Gastroesophageal sphincter (tissue), 3 donors: Measurements from ENCODE around the gene RAB17.

Experiments used
- CTCF ChIP-seq, 4 experiments: fragments of 200-600 bp in 2 of 4; fragments of 450-650 bp in 2 of 4; sonication (generic) in 1 of 4; IDR thresholded peaks; one replicate each; pipeline ENCODE4 v1.5.1; 2017 to 2019; ENCODE audit warnings: antibody characterized with exemption in 4 of 4, mild to moderate bottlenecking in 2 of 4, moderate library complexity in 2 of 4
- POLR2A ChIP-seq, 2 donors: fragments of 450-650 bp; IDR thresholded peaks; one replicate each; pipeline ENCODE4 v1.6.1; 2017; ENCODE audit warnings: antibody characterized with exemption in 2 of 2, mild to moderate bottlenecking in 2 of 2, moderate library complexity in 1 of 2

GRCh38 chr2:237571551-237571950, 19.0 kb downstream of the RAB17 start:
- TF ChIP-seq CTCF (IDR thresholded peaks at IDR 0.05) (no peak), POLR2A (IDR thresholded peaks at IDR 0.05) (no peak)
